Measurements from ENCODE around the gene SSBP4. TPM values are rescaled to one million over a fixed set of nuclear protein-coding genes. Genes with fewer than 3 reads are reported as not detected.

SSBP4 gene
- total RNA-seq, 1 donor = 82.1 TPM

GRCh38 chr19:18419699-18420460 is 682 bp downstream of the SSBP4 start:
- peak in 1 of 3 donors; percentile 60 for DNase-seq (ENCODE audit: low read depth in 2 of 3, low spot score in 2 of 3)

GRCh38 chr19:18420930-18421329 is 1.7 kb downstream of the SSBP4 start:
- DNase-seq (ENCODE audit: low read depth in 2 of 3, low spot score in 2 of 3) = no peak

GRCh38 chr19:18421371-18421959 is 2.3 kb downstream of the SSBP4 start:
- DNase-seq (ENCODE audit: low read depth in 2 of 3, low spot score in 2 of 3) = no peak

GRCh38 chr19:18422530-18423191 is 3.5 kb downstream of the SSBP4 start:
- no peak for DNase-seq (ENCODE audit: low read depth in 2 of 3, low spot score in 2 of 3)

GRCh38 chr19:18423258-18424020 is 4.2 kb downstream of the SSBP4 start:
- DNase-seq (ENCODE audit: low read depth in 2 of 3, low spot score in 2 of 3) = no peak

- no peak for DNase-seq (ENCODE audit: low read depth in 2 of 3, low spot score in 2 of 3)
These were observed 5.1 kb downstream of the SSBP4 start for GRCh38 chr19:18424122-18424889.

- no peak for DNase-seq (ENCODE audit: low read depth in 2 of 3, low spot score in 2 of 3)
These were observed 5.8 kb downstream of the SSBP4 start for GRCh38 chr19:18424890-18425514.

GRCh38 chr19:18425515-18426415 is 6.6 kb downstream of the SSBP4 start:
- no peak for DNase-seq (ENCODE audit: low read depth in 2 of 3, low spot score in 2 of 3)

GRCh38 chr19:18426416-18426767 is 7.2 kb downstream of the SSBP4 start:
- no peak for DNase-seq (ENCODE audit: low read depth in 2 of 3, low spot score in 2 of 3)

GRCh38 chr19:18427080-18427742 is 8.0 kb downstream of the SSBP4 start:
- no peak for DNase-seq (ENCODE audit: low read depth in 2 of 3, low spot score in 2 of 3)

- DNase-seq (ENCODE audit: low read depth in 2 of 3, low spot score in 2 of 3) = no peak
These were observed 8.5 kb downstream of the SSBP4 start for GRCh38 chr19:18427743-18428113.

GRCh38 chr19:18428173-18428786 is 9.1 kb downstream of the SSBP4 start:
- DNase-seq (ENCODE audit: low read depth in 2 of 3, low spot score in 2 of 3) = no peak

- DNase-seq (ENCODE audit: low read depth in 2 of 3, low spot score in 2 of 3) = peak; percentile 85 to 94 (median 91)
These were observed 9.8 kb downstream of the SSBP4 start for GRCh38 chr19:18428787-18429674.

GRCh38 chr19:18429717-18430416 is 10.7 kb downstream of the SSBP4 start:
- DNase-seq (ENCODE audit: low read depth in 2 of 3, low spot score in 2 of 3) = no peak

- no peak for DNase-seq (ENCODE audit: low read depth in 2 of 3, low spot score in 2 of 3)
These were observed 11.4 kb downstream of the SSBP4 start for GRCh38 chr19:18430417-18431144.
